PC-3 (cell line): ENCODE data around the gene CCNY. TPM values are rescaled to one million over a fixed set of nuclear protein-coding genes. Genes with fewer than 3 reads are reported as not detected.

Source experiments
- ATAC-seq: fragments of 200-7000 bp; cut with Tn5 transposase; 2 replicates; pipeline ENCODE4 v1.9.1; 2020; ENCODE audit warnings: mild to moderate bottlenecking, moderate library complexity
- BruUV-seq: library from RNA; stranded (reverse); fragments of 400-500 nt; replicated peaks from 2 replicates; lab custom pipeline; 2021; lab: Mats Ljungman, UMichigan
- CTCF ChIA-PET: fragments of 300-600 bp; sonication (Branson Sonifier 250); formaldehyde crosslinking; loops from one replicate; lab custom pipeline; 2022; ENCODE audit warnings: antibody characterized with exemption; lab: Charles Lee
- POLR2A ChIA-PET: fragments of 300-600 bp; sonication (Branson Sonifier 250); formaldehyde crosslinking; loops from one replicate; lab custom pipeline; 2022; ENCODE audit warnings: antibody characterized with exemption; ENCODE audit not compliant: unreplicated experiment; lab: Charles Lee
- DNase-seq: peaks from one replicate; pipeline ENCODE4 v3.0.0-alpha.2; 2015
- H2AFZ ChIP-seq: fragments of 300-600 bp; sonication (generic); 2 replicates; pipeline ENCODE4 v1.6.0; 2016; ENCODE audit warnings: antibody characterized with exemption, low read length
- H3F3A ChIP-seq: fragments of 300-600 bp; sonication (generic); one replicate; pipeline ENCODE4 v1.6.0; 2017; ENCODE audit warnings: antibody characterized with exemption, low read length, control low read depth, mild to moderate bottlenecking; ENCODE audit not compliant: unreplicated experiment
- H3K27ac ChIP-seq: fragments of 300-600 bp; sonication (generic); 2 replicates; pipeline ENCODE4 v1.5.1; 2016; ENCODE audit warnings: mild to moderate bottlenecking, low read length
- H3K27me3 ChIP-seq: fragments of 300-600 bp; sonication (generic); 2 replicates; pipeline ENCODE4 v1.6.1; 2016; ENCODE audit warnings: low read length, mixed read lengths
- H3K36me3 ChIP-seq: fragments of 300-600 bp; sonication (generic); 2 replicates; pipeline ENCODE4 v1.6.1; 2016; ENCODE audit warnings: low read depth, mixed run types, low read length, mixed read lengths
- H3K4me1 ChIP-seq: fragments of 300-600 bp; sonication (generic); 2 replicates; pipeline ENCODE4 v1.5.1; 2016; ENCODE audit warnings: low read length; ENCODE audit not compliant: insufficient read depth
- H3K4me2 ChIP-seq: fragments of 300-600 bp; sonication (generic); 2 replicates; pipeline ENCODE4 v1.6.0; 2016; ENCODE audit warnings: low read length
- H3K4me3 ChIP-seq: fragments of 300-600 bp; sonication (generic); 2 replicates; pipeline ENCODE4 v1.5.1; 2016; ENCODE audit warnings: mild to moderate bottlenecking, low read length, mixed read lengths
- H3K79me2 ChIP-seq: fragments of 300-600 bp; sonication (generic); 2 replicates; pipeline ENCODE4 v1.6.1; 2017; ENCODE audit warnings: low read length, mixed read lengths
- H3K9ac ChIP-seq: fragments of 300-600 bp; sonication (generic); 2 replicates; pipeline ENCODE4 v1.6.0; 2016; ENCODE audit warnings: mild to moderate bottlenecking, low read length
- H3K9me2 ChIP-seq: fragments of 300-600 bp; sonication (generic); replicated peaks from 2 replicates; pipeline ENCODE4 v1.6.1; 2016; ENCODE audit warnings: mixed run types, low read length, mixed read lengths
- H3K9me3 ChIP-seq: fragments of 300-600 bp; sonication (generic); 2 replicates; pipeline ENCODE4 v1.6.1; 2016; ENCODE audit warnings: low read length, mixed read lengths
- H4K20me1 ChIP-seq: fragments of 300-600 bp; sonication (generic); 2 replicates; pipeline ENCODE4 v1.6.1; 2016; ENCODE audit warnings: low read length, mixed read lengths
- EZH2 ChIP-seq: fragments of 300-600 bp; sonication (generic); IDR thresholded peaks from one replicate; pipeline ENCODE4 v1.6.1; 2017; ENCODE audit warnings: antibody characterized with exemption, mild to moderate bottlenecking, low read length; ENCODE audit not compliant: unreplicated experiment
- EZH2phosphoT487 ChIP-seq: fragments of 300-600 bp; sonication (generic); IDR thresholded peaks from 2 replicates; pipeline ENCODE4 v1.6.1; 2018; ENCODE audit warnings: mild to moderate bottlenecking, antibody characterized with exemption, low read length, borderline replicate concordance
- intact Hi-C: fragments of 100-400 bp; cut with micrococcal nuclease; formaldehyde crosslinking; loops from 2 replicates; pipeline ENCODE4 v1.9.0; 2023
- total RNA-seq: library from RNA; depleted of rRNA; stranded (reverse); fragments of >200 nt; gene quantifications from 2 replicates; pipeline ENCODE4 v1.2.3, GENCODE V29; 2014
- TF ChIP-seq, protein P1 (sequence below): fragments of 300-600 bp; sonication (generic); conservative IDR thresholded peaks from 2 replicates; pipeline ENCODE4 v1.5.1; 2017; ENCODE audit warnings: antibody characterized with exemption, low read depth, mild to moderate bottlenecking, low read length

CCNY gene
- total RNA-seq, 1 experiment from 2014 or later, result 146 TPM

DNA sequence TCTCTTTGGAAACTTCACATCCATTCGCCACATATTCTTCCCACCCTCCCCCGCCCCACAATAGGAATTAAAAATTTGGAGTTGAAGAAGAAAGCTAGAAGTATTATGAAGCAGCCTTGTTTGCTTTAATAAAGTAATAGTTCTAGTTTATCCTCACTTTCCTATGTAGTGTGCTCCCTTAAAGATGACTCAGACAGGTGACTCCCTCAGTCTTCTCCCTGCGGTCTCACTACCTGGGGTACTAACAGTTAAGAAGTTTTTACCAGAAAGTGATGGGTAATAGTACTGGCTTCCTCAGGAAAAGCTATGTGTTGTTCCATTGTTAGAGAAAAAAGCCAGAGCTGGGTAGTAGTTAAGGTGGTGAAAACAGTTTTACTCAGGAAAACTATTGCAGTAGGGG, 58.6 kb downstream of the CCNY start:
- TF ChIP-seq EZH2, result no peak
- TF ChIP-seq EZH2phosphoT487, result no peak
- TF ChIP-seq, protein P1, sequence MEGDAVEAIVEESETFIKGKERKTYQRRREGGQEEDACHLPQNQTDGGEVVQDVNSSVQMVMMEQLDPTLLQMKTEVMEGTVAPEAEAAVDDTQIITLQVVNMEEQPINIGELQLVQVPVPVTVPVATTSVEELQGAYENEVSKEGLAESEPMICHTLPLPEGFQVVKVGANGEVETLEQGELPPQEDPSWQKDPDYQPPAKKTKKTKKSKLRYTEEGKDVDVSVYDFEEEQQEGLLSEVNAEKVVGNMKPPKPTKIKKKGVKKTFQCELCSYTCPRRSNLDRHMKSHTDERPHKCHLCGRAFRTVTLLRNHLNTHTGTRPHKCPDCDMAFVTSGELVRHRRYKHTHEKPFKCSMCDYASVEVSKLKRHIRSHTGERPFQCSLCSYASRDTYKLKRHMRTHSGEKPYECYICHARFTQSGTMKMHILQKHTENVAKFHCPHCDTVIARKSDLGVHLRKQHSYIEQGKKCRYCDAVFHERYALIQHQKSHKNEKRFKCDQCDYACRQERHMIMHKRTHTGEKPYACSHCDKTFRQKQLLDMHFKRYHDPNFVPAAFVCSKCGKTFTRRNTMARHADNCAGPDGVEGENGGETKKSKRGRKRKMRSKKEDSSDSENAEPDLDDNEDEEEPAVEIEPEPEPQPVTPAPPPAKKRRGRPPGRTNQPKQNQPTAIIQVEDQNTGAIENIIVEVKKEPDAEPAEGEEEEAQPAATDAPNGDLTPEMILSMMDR, result no peak

DNA sequence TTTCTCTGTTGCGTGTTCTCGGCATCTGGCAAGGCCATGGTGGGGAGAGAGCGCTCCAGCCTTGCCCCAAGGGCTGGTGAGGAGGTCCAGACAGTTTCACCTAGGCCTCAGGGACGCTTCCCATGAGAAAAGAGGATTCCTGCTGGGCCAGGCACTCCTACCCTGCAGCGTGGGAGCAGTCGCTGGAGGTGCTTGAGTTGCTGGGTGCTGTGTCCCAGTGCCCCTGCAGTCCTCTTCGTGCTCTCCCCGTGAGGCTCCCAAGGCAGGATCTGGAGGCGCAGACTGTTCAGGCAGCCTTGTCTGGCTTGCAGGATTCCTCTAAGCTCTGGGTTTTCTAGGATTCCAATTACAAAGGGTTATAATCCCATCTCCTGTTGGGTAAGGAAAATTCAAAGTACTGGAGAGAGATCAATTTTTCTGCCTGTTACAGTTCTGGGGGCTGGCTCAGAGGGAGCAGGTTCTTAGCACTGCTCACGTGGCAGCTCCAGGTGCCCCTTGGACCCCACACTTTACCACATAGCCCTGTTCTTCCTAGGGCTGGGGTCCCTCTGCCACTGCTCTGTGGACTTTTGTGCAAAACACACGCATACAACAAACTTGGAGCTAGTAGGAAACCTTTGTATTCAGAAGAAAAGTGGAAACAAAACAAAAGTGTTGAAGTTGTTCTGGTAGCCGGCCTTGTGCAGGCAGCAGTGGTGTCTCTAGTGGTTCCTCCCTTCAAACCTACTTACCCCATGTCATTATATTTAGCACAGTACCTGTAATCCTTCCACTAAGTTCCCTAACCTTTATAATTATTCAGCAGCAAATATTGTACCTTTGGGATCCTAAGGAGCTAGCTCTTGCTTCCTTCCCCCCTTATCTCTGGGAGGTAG, 60.5 kb downstream of the CCNY start:
- TF ChIP-seq, protein P1, result no peak
- TF ChIP-seq EZH2 (no peak), EZH2phosphoT487 (no peak)
- Histone ChIP-seq H3K79me2 (peaks cover 99% of the 10 kb centered on the region), H3K9ac (no peak overlapping the region), H3K4me2 (no peak overlapping the region), H3K27ac (no peak overlapping the region), H3K4me3 (no peak overlapping the region), H3K9me2 (no peaks in the 10 kb centered on the region), H3K27me3 (no peaks in the 10 kb centered on the region), H4K20me1 (peaks cover 62% of the 10 kb centered on the region), H2AFZ (no peak overlapping the region), H3K4me1 (no peaks in the 10 kb centered on the region; the same call in 1 of the 2 replicates), H3F3A (no peaks in the 10 kb centered on the region), H3K36me3 (peaks cover under 1% of the 10 kb centered on the region; the same call in 1 of the 2 replicates), H3K9me3 (no peaks in the 10 kb centered on the region)
- ATAC-seq (no peak), DNase-seq (no peak)
- no TSS peak for BruUV-seq
- POLR2A ChIA-PET, result no interaction called here
- intact Hi-C loops, result no loop called here
- CTCF ChIA-PET, result no interaction called here

More for the DNA sequence above, 58.6 kb downstream of the CCNY start:
- Histone ChIP-seq H2AFZ (no peak overlapping the region), H3K27me3 (no peaks in the 10 kb centered on the region), H3K9me3 (peaks cover 17% of the 10 kb centered on the region), H3K9me2 (no peaks in the 10 kb centered on the region), H3K36me3 (peaks cover 19% of the 10 kb centered on the region), H3K27ac (no peak overlapping the region), H3K4me2 (no peak overlapping the region), H3K4me3 (no peak overlapping the region), H3F3A (no peaks in the 10 kb centered on the region), H3K9ac (no peak overlapping the region), H3K4me1 (no peaks in the 10 kb centered on the region; the same call in 1 of the 2 replicates), H3K79me2 (peaks cover 100% of the 10 kb centered on the region), H4K20me1 (peaks cover 61% of the 10 kb centered on the region)
- no TSS peak for BruUV-seq
- intact Hi-C loops, result no loop called here
- ATAC-seq, result peak; percentile 36; the same call in 1 of the 2 replicates
- peak; percentile 58 for DNase-seq
- ChIA-PET CTCF (no interaction called here), POLR2A (interaction anchor here (0.6 kb wide), 1 partner anchor 29 kb away, joined by 3 read pairs; no protein-coding TSS in a partner anchor)
